ENCODE measurements around the gene ANKRD20A1. TPM values are rescaled to one million over a fixed set of nuclear protein-coding genes. Genes with fewer than 3 reads are reported as not detected.
"Not testable (repeated sequence)": the region's sequence is repeated elsewhere in the genome, so short reads cannot be mapped to it uniquely, and the experiment has no call there.

Gene ANKRD20A1
- polyA plus RNA-seq (2011; rRNA removed) (0.02 and 0.17 TPM in 2 replicates), polyA minus RNA-seq (2011; rRNA and poly(A)+ RNA removed) (not detected in 2 replicates)

- H3K27me3 ChIP-seq (ENCODE audit: control insufficient read depth, insufficient read depth, low read length); DNase-seq (ENCODE audit: low read depth); H3K36me3 ChIP-seq (ENCODE audit: control insufficient read depth, insufficient read depth, low read length); POLR2A ChIA-PET; CTCF ChIA-PET; H3K4me3 ChIP-seq (ENCODE audit: low read depth, low read length): not testable (repeated sequence)
Measured at GRCh38 chr9:67858871-67859270, at the start of gene ANKRD20A1. Gene ANKRD20A1, plus strand, starts transcription at chr9:67858931. Its CDS starts 496 bp downstream, at chr9:67859427.

- POLR2A ChIA-PET; H3K36me3 ChIP-seq (ENCODE audit: control insufficient read depth, insufficient read depth, low read length); H3K27me3 ChIP-seq (ENCODE audit: control insufficient read depth, insufficient read depth, low read length); DNase-seq (ENCODE audit: low read depth); CTCF ChIA-PET; H3K4me3 ChIP-seq (ENCODE audit: low read depth, low read length): not testable (repeated sequence)
Measured at GRCh38 chr9:67832088-67832487, 26.6 kb upstream of the ANKRD20A1 start.

Small RNAs within 50 kb of the gene (small RNA-seq; reads per million reads assigned to genes)
- gene RNU6-368P (ENCODE audit: insufficient read length, low read depth, low replicate concordance) = not detected

All from BJ (cell line).